HG02588 (cell line): ENCODE measurements around the gene CLDN15.
"Not testable (repeated sequence)": the region's sequence is repeated elsewhere in the genome, so short reads cannot be mapped to it uniquely, and the experiment has no call there.

ENCODE experiments used
- ATAC-seq: cut with Tn5 transposase; IDR thresholded peaks from one replicate; pipeline ENCODE4 v1.9.1; 2021; ENCODE audit warnings: mild to moderate bottlenecking, moderate library complexity; ENCODE audit not compliant: unreplicated experiment

Gene CLDN15

GRCh38 chr7:101223528-101223927, 14.1 kb downstream of the CLDN15 start:
- no peak for ATAC-seq

DNA sequence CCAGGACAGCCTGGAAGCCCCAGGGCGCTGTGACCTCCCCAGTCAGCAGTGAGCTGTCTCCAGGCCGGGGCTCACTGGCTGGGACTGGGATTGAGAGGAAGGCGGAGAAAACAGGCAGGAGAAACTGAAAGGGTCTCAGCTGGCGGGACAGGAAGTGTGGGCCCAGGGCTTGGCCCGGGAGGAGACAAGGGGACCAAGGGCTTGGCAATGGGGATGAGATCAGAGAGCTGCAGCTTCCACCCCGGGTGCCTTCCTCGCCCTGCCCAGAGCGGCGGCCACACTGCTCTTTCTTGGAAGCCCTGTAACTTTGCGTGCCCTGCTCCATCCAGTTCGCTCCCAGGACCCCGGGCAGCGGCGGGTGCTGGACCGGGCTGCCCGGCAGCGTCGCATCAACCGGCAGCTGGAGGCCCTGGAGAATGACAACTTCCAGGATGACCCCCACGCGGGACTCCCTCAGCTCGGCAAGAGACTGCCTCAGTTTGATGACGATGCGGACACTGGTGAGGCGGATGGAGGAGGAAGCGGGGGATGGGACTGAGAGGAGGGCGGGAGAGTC, 15.2 kb downstream of the CLDN15 start:
- ATAC-seq = no peak

DNA sequence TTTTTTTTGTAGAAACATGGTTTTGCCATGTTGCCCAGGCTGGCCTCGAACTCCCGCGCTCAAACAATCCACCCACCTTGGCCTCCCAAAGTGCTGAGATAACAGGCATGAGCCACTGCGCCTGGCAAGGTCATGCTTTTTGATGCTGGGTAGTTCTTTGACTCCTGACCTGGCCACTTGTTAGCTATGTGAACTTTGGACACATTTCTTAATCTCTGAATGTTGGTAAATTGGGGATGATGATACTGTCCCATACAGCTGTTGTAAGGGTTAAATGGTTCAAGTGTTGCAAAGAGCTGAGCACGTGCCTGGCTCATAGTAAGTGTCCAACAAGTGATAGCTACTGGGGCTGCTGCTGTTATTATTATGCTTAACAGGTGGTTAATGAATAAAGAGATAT, 17.3 kb downstream of the CLDN15 start:
- no peak for ATAC-seq

DNA sequence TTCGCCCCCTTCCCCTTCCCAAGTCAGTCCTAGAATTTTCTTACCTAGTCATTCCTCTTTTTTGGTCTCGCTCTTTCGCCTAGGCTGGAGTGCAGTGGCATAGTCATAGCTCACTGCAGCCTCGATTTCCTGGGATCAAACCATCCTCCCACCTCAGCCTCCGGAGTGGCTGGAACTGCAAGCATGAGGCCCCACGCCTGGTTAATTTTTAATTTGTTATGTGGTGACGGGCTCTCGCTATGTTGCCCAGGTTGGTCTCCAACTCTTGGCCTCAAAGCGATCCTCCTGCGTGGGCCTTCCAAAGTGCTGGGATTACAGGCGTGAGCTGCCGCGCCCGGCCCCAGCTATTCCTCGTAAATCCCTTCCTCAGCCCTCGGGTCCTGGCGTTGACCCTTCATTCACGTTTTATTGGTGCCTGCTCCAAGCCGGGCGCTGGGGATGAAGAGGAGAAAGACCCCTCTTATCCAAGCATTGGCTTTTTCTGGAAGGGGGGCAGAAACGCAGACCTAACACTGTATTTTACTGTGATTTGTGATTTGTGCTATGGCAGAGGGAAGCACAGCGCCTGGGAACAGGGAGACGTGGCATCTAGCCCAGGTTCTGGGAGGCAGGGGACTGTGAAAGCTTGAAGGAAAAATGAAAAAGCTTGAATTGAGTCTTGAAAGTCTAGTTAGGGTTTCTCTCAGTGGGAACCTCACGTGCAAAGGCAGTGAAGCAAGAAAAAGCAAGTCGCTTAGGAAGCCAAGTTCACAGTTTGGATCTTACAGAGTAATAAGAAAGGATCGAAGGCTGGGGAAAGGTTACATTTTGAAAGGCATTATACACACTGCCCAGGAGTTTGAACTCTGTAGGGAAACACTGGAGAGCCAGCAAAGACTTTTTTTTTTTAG, 19.1 kb downstream of the CLDN15 start:
- ATAC-seq = peak; percentile 6

DNA sequence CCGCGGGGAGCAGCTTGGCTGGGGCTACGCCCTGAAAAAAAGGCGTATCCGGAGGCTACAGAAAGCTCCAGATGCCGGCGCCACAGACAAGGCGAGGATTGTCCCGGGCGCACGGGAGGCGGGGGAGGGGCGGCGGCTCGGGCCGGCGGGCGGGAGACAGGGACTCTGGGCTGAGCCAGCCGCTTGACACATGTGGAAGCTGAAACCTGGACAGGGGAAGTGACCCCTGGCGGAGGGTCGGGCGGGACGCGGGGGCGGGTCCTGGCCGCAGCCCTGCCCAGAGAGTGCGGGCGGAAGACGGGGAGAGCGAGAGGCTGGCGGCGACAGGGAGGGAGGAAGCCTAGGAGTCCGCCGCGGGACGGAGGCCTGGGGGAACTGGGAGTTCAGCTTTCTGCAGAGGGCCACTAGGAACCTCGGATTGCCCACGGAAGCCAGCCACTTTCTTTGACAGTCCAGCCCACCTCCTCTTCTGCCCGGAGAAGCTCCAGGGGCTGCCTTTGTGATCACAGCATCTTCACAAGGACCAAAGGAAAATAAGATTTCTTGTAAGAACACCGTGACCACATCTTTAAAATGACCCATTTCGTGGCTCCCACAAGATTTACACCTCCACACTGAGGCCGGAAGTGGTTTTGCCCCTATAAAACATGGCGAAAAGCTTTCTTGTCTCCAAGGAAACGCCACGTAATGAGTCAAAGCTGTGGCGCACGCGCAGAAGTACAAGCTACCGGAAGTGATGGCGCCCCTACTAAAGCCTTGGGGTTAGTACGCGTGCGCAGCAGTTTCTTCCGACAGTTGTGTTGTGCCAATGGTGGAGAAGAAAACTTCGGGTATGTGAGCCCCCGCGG, 20.0 kb downstream of the CLDN15 start, which contains the start of the genes PLOD3 and ZNHIT1:
TSS of gene PLOD3 (minus strand) at position 194 of the 848 bp plus-strand sequence. CDS start 307 bp downstream, outside the sequence.
TSS of gene ZNHIT1 (plus strand) at position 778 of the 848 bp plus-strand sequence. CDS start at position 809, 31 bp downstream.
- peak; percentile 60 for ATAC-seq

GRCh38 chr7:101216860-101217387, 20.7 kb downstream of the CLDN15 start:
- peak; percentile 16 for ATAC-seq

GRCh38 chr7:101216001-101216859, 21.4 kb downstream of the CLDN15 start:
- ATAC-seq = no peak

DNA sequence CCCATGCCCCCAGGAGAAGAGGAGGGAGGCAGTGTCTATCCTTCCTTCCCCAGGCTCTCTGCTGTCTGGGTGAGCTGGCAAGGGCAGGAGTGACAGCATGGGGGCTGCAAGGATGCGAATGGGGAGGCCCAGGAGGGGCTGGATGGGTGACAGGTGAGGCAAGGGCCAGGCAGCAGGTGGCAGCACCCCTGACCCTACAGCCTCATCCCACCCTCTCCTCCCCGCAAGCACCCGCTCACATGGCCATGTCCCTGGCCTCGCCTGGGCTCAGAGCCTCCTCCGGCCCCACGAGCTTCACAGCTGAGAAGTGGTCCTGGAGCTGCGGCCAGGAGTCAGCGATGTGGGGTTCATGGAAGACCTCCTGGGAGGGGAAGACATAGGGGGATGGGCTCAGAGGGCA, 25.6 kb downstream of the CLDN15 start:
- ATAC-seq = no peak

GRCh38 chr7:101211501-101211900, 26.1 kb downstream of the CLDN15 start:
- no peak for ATAC-seq

DNA sequence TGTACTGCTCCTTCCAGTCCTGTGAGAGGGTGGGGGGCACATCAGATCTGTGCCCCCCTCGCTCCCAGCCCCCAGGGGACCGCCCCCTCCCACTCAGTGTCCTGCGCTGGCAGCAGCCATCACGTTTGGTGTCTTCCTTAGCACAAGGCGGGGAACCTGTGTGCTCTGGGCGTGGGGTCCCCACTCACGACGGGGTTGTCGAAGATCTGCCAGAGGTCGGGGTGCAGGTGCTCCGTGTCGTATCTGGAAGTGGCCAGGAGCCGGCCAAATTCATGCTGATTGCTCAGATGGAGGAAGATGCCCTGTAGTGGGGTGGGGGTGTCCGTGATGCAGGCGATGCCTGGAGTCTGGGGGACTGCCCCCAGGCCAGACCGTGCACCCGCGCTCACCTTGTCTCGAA, 27.5 kb downstream of the CLDN15 start:
- ATAC-seq = no peak

DNA sequence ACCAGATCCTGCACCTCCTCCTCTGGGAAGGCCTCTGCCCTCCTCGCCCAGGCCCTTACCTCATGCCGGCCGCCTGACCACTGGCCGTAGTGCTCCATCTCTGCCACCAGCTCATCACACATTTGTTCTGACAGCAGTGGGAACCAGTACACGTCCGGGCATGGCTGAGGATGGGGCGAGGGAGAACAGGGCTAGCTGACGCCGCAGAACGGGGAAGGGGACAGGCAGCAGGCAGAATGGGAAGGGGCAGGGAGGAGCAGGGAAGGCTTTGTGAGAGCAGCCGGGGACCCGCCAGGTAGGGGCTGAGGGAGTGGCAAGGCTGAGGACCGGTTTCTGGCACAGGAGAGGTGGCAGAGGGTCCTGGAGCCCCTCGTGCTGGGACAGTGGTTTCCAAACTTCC, 28.8 kb downstream of the CLDN15 start:
- ATAC-seq = no peak

- no peak for ATAC-seq
Observed at GRCh38 chr7:101207459-101207858, 30.1 kb downstream of the CLDN15 start.

GRCh38 chr7:101206665-101207042, 30.9 kb downstream of the CLDN15 start:
- ATAC-seq = no peak

GRCh38 chr7:101205901-101206664, 31.5 kb downstream of the CLDN15 start:
- ATAC-seq = no peak

- ATAC-seq = not testable (repeated sequence)
Observed at GRCh38 chr7:101203740-101204738, 33.6 kb downstream of the CLDN15 start.

GRCh38 chr7:101202603-101202918, 35.0 kb downstream of the CLDN15 start:
- no peak for ATAC-seq

DNA sequence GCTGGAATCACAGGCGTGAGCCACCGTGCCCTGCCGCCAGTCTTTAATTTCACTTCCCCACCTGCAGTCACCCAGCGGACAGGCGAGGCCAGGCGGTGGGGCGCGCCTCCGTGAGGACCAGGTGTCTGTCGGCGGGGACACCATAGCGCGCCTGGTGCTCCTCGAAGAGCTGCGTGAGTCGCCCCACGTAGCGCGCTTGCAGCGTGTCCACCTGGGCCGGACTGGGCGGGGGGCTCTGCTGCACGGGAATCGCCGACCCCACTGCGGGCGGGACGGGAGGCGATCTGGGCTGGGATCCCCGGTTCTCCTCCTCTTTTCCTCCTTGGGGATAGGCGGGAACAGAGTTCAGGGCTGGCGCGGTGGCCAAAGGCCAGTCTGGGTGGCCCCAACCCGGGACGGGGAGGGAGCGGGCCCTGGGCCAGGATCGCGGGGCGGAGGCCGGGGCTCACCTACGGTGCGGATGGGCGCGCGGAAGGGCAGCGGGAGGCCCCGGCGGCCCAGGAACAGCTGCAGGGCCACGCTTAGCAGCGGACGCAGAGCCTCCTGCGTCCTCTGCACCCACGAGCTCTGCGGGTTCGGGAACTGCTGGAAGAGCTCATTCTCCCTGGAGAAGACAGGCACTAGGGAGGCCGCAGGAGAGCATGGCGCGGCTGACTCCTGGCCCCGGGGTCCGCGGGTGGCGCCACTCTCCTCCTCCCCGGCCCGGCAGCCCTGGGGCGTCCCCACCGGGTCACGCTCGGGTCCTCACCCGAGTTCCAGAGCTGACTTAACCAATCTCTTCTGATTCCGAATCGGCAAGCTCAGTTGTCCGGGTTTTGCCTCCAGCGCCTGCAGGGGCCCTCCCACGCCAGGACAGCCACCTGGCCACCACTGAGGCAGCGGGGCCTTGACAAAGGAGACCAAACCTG, 35.7 kb downstream of the CLDN15 start:
- ATAC-seq = no peak
